Astrocyte of the cerebellum (primary cell): Measurements from ENCODE around the gene CDH4.

Experiments used
- DNase-seq: peaks from one replicate; pipeline ENCODE4 v3.0.0-alpha.2; 2011; ENCODE audit warnings: low read depth
- H3K4me3 ChIP-seq: 2 replicates; pipeline ENCODE4 v1.5.1; 2011; ENCODE audit warnings: mild to moderate bottlenecking, low read depth, low read length, moderate library complexity
- CTCF ChIP-seq: IDR thresholded peaks from 2 replicates; pipeline ENCODE4 v1.5.1; 2012; ENCODE audit warnings: low read length, low read depth, moderate library complexity, mild to moderate bottlenecking; ENCODE audit errors: missing control alignments
- in situ Hi-C: cut with HindIII; loops from 2 replicates; pipeline ENCODE4 v1.10.0; 2017; ENCODE audit warnings: low sequenced_read_pairs

The CDH4 gene

GRCh38 chr20:61802721-61803311, 550.8 kb downstream of the CDH4 start:
- in situ Hi-C loops, result no loop called here
- TF ChIP-seq CTCF, result no peak
- H3K4me3 ChIP-seq, result no peak overlapping the region
- DNase-seq, result no peak

GRCh38 chr20:61803416-61803914, 551.4 kb downstream of the CDH4 start:
- TF ChIP-seq CTCF, result no peak
- DNase-seq, result no peak
- no peak overlapping the region for H3K4me3 ChIP-seq
- in situ Hi-C loops, result no loop called here

- no peak overlapping the region for H3K4me3 ChIP-seq
- in situ Hi-C loops, result no loop called here
- no peak for TF ChIP-seq CTCF
- DNase-seq, result no peak
Observed at GRCh38 chr20:61803915-61804751, 552.1 kb downstream of the CDH4 start.

- TF ChIP-seq CTCF, result no peak
- DNase-seq, result no peak
- in situ Hi-C loops, result no loop called here
- no peak overlapping the region for H3K4me3 ChIP-seq
Observed at GRCh38 chr20:61804752-61805295, 552.8 kb downstream of the CDH4 start.

GRCh38 chr20:61805365-61805764, 553.3 kb downstream of the CDH4 start:
- TF ChIP-seq CTCF, result no peak
- in situ Hi-C loops, result no loop called here
- no peak overlapping the region for H3K4me3 ChIP-seq
- no peak for DNase-seq

GRCh38 chr20:61805781-61806180, 553.7 kb downstream of the CDH4 start:
- TF ChIP-seq CTCF, result no peak

More at GRCh38 chr20:61805781-61806180, 553.7 kb downstream of the CDH4 start:
- in situ Hi-C loops, result no loop called here
- no peak overlapping the region for H3K4me3 ChIP-seq
- no peak for DNase-seq
